ENCODE measurements around the gene RYR1. TPM values are rescaled to one million over a fixed set of nuclear protein-coding genes. Genes with fewer than 3 reads are reported as not detected.

The RYR1 gene
- total RNA-seq, 2 donors from 2014 or later = 0.33 to 1.0 TPM

DNA sequence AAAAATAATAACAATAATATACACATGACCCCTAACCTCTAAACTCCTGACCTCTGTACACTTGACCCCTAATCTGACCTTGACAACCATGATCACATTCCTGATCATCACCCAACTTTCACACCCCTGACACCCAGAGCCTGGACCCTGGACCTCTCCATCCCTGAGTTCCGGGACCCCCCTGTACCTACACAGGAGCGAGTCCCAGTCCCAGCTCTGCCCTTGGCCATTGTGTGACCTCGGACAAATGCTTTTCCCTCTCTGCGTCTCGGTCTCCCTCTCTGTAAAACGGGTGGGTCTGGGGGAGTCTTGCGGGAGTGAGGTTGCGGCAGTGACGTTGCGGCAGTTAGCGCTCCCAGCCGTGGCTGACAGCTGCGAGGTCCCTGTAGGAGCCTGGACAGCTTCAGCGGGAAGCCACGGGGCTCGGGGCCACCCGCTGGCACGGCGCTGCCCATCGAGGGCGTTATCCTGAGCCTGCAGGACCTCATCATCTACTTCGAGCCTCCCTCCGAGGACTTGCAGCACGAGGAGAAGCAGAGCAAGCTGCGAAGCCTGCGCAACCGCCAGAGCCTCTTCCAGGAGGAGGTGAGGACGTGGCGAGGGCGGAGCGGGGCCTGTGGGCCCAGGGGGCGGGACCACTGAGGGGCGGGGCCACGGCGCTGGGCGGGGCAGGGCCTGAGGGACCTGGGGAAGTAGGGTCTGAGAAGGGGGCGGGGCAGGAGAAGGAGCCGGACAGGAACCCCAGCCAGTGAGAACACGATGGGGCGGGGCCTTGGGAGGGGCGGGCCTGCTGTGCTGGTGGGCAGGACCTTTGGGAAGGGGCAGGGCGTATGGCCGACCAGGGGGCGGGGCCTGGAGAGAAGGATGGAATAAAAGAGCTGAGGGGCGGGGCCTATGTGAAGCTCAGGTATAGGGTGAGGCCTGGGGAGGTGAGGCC lies 19.2 kb downstream of the RYR1 start:
- intact Hi-C loops (cut with DNase I) = no loop called here
- Histone ChIP-seq H3K9me3 (no peaks in the 10 kb centered on the region), H3K27ac (no peak overlapping the region), H3K4me1 (no peaks in the 10 kb centered on the region), H3K4me3 (no peak overlapping the region), H3K27me3 (no peaks in the 10 kb centered on the region), H3K36me3 (replicated peaks in 1 of 2; ENCODE audit: insufficient read depth in 1 of 2, low read depth in 2 of 2) (no peaks in the 10 kb centered on the region)
- 69 to 70% methylated on average over 21 to 45 of the region's 45 CpGs for WGBS, 2 donors
- no peak for TF ChIP-seq POLR2A (IDR thresholded peaks at IDR 0.05)
- TF ChIP-seq, protein P1, sequence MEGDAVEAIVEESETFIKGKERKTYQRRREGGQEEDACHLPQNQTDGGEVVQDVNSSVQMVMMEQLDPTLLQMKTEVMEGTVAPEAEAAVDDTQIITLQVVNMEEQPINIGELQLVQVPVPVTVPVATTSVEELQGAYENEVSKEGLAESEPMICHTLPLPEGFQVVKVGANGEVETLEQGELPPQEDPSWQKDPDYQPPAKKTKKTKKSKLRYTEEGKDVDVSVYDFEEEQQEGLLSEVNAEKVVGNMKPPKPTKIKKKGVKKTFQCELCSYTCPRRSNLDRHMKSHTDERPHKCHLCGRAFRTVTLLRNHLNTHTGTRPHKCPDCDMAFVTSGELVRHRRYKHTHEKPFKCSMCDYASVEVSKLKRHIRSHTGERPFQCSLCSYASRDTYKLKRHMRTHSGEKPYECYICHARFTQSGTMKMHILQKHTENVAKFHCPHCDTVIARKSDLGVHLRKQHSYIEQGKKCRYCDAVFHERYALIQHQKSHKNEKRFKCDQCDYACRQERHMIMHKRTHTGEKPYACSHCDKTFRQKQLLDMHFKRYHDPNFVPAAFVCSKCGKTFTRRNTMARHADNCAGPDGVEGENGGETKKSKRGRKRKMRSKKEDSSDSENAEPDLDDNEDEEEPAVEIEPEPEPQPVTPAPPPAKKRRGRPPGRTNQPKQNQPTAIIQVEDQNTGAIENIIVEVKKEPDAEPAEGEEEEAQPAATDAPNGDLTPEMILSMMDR (IDR thresholded peaks at IDR 0.05) = no peak
- DNase-seq (peak in 2 of 4 donors; percentile 13 to 14), ATAC-seq (no peak)

DNA sequence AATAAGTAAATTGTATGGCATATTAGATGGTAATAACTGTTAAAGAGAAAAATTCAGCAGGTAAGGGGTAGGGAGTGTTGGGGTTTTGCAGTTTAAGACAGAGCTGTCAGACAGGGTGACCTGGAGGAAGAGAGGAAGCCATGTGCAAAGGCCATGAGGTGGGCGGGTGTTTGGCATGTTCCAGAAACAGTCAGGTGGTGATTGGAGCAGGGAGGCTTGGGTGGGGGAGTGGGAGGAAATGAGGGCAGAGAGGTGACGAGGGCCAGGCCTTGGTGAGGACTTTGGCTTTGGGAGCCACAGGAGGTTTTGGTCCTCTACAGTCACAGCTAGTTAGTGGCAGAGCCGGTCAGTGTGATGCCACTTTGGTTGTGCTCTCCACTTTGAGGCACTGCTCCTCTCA lies 20.1 kb downstream of the RYR1 start:
- Histone ChIP-seq H3K27ac (no peak overlapping the region), H3K27me3 (no peaks in the 10 kb centered on the region), H3K9me3 (no peaks in the 10 kb centered on the region), H3K4me1 (no peaks in the 10 kb centered on the region), H3K4me3 (no peak overlapping the region), H3K36me3 (replicated peaks in 1 of 2; ENCODE audit: insufficient read depth in 1 of 2, low read depth in 2 of 2) (no peaks in the 10 kb centered on the region)
- DNase-seq (no peak), ATAC-seq (no peak)
- WGBS, 2 donors = 77 to 80% methylated on average over 3 of the region's 3 CpGs
- TF ChIP-seq POLR2A (IDR thresholded peaks at IDR 0.05) = no peak
- intact Hi-C loops (cut with DNase I) = no loop called here

DNA sequence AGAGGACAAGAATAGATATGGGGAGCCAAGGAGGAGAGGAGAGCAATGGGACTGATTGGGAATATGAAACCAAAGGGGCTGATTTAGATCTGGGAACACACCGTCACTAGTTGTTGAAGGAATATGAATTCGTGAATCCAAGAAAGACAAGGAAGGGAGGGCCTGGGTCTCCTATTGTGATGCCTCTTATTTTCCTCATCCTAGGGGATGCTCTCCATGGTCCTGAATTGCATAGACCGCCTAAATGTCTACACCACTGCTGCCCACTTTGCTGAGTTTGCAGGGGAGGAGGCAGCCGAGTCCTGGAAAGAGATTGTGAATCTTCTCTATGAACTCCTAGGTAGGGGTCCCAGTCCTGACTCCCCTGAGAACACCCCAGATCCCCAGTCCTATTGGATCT lies 21.5 kb downstream of the RYR1 start:
- Histone ChIP-seq H3K27ac (no peak overlapping the region), H3K4me3 (no peak overlapping the region), H3K9me3 (no peaks in the 10 kb centered on the region), H3K36me3 (replicated peaks in 1 of 2; ENCODE audit: insufficient read depth in 1 of 2, low read depth in 2 of 2) (no peaks in the 10 kb centered on the region), H3K27me3 (no peaks in the 10 kb centered on the region), H3K4me1 (no peaks in the 10 kb centered on the region)
- DNase-seq (no peak), ATAC-seq (no peak)
- intact Hi-C loops (cut with DNase I) = no loop called here
- no peak for TF ChIP-seq POLR2A (IDR thresholded peaks at IDR 0.05)
- TF ChIP-seq, protein P1 (IDR thresholded peaks at IDR 0.05) = no peak
- WGBS, 2 donors = 53 to 67% methylated on average over 4 of the region's 4 CpGs

DNA sequence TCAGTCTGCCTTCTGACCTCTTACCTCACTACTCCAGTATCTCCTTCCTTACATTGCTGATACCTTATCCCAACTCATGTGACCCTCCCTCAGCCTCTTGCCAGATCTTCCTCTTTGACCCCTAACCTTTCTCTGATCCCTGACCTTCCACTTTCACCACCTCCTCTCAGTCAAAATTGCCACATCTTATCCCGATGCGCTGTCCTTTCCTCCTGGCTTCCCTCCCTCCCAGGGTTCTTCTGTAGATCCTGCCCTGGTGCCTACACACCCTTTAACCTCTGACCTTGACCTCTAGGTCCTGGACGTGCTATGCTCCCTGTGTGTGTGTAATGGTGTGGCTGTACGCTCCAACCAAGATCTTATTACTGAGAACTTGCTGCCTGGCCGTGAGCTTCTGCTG lies 23.7 kb downstream of the RYR1 start:
- H3K4me1 ChIP-seq = no peaks in the 10 kb centered on the region
- H3K9me3 ChIP-seq = no peaks in the 10 kb centered on the region
- H3K36me3 ChIP-seq (replicated peaks in 1 of 2; ENCODE audit: insufficient read depth in 1 of 2, low read depth in 2 of 2) = no peaks in the 10 kb centered on the region
- no peak for DNase-seq
- H3K4me3 ChIP-seq = no peak overlapping the region
- 47 to 66% methylated on average over 5 of the region's 5 CpGs for WGBS, 2 donors
- no peaks in the 10 kb centered on the region for H3K27me3 ChIP-seq
- TF ChIP-seq, protein P1 (IDR thresholded peaks at IDR 0.05) = no peak
- TF ChIP-seq POLR2A (IDR thresholded peaks at IDR 0.05) = no peak
- no peak overlapping the region for H3K27ac ChIP-seq
- intact Hi-C loops (cut with DNase I) = no loop called here
- no peak for ATAC-seq

DNA sequence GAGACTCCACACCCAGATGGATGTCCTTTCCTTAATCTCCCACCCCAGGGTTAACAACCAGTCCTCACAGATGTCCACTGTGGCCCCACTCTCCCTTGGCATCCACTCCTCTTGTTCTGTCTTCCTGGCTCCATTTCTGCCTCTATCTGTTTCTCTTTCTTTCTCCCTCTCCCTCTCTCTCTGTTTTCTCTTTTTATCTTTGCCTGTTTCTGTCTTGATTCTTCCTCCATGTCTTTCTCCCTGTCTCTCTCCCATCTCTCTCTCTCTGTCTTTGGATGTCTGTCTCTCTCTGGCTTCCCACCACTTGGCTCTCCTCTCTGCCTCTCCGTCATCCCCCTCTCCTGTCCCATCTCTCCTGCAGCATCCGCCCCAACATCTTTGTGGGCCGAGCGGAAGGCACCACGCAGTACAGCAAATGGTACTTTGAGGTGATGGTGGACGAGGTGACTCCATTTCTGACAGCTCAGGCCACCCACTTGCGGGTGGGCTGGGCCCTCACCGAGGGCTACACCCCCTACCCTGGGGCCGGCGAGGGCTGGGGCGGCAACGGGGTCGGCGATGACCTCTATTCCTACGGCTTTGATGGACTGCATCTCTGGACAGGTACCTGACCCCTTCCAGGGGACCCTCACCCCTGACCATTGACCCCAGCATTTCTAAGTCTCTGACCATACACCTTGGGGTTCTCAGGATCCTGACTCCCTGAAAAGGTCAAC lies 24.4 kb downstream of the RYR1 start:
- intact Hi-C loops (cut with DNase I) = no loop called here
- Histone ChIP-seq H3K36me3 (replicated peaks in 1 of 2; ENCODE audit: insufficient read depth in 1 of 2, low read depth in 2 of 2) (no peaks in the 10 kb centered on the region), H3K27me3 (no peaks in the 10 kb centered on the region), H3K27ac (no peak overlapping the region), H3K4me3 (no peak overlapping the region), H3K4me1 (no peaks in the 10 kb centered on the region), H3K9me3 (no peaks in the 10 kb centered on the region)
- DNase-seq (no peak), ATAC-seq (no peak)
- WGBS, 2 donors = 84 to 85% methylated on average over 10 to 15 of the region's 15 CpGs
- no peak for TF ChIP-seq POLR2A (IDR thresholded peaks at IDR 0.05)
- TF ChIP-seq, protein P1 (IDR thresholded peaks at IDR 0.05) = no peak

Measured in body of pancreas (tissue), 4 donors.